ENCODE measurements around the gene EPB41L2. TPM values are rescaled to one million over a fixed set of nuclear protein-coding genes. Genes with fewer than 3 reads are reported as not detected.

The EPB41L2 gene
- total RNA-seq, 6 experiments from 2014 or later: 15.3 to 38.5 (median 24.6) TPM

DNA sequence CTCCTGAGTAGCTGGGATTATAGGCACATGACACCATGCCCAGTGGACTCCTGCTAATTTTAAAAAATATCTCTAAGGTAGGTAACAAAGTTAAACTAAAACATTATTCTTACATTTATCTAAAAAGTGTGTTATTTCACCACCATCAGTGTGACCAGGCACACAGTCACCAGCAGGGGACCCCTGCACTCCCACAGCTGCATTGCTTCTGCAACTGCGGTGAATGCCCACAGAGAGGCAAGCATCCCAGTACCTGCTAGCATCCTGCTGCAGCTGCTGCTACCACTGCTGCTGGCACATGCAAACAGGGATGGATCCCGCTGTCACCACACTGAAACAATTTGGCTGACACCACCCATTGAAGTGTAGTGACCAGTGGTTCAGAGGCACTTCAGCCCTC lies 21.9 kb upstream of the EPB41L2 start:
- Histone ChIP-seq H3K9me3 (no peaks in the 10 kb centered on the region), H3K4me3 (no peak overlapping the region), H3K4me1 (no peaks in the 10 kb centered on the region), H3K27ac (no peak overlapping the region), H3K36me3 (no peaks in the 10 kb centered on the region), H3K27me3 (no peaks in the 10 kb centered on the region)
- no peak for ATAC-seq
- no CpG with 5 or more reads among the region's 2 CpGs for WGBS (ENCODE audit: insufficient coverage, low coverage, low lambda C conversion rate, missing lambda C conversion rate)
- TF ChIP-seq, protein P1, sequence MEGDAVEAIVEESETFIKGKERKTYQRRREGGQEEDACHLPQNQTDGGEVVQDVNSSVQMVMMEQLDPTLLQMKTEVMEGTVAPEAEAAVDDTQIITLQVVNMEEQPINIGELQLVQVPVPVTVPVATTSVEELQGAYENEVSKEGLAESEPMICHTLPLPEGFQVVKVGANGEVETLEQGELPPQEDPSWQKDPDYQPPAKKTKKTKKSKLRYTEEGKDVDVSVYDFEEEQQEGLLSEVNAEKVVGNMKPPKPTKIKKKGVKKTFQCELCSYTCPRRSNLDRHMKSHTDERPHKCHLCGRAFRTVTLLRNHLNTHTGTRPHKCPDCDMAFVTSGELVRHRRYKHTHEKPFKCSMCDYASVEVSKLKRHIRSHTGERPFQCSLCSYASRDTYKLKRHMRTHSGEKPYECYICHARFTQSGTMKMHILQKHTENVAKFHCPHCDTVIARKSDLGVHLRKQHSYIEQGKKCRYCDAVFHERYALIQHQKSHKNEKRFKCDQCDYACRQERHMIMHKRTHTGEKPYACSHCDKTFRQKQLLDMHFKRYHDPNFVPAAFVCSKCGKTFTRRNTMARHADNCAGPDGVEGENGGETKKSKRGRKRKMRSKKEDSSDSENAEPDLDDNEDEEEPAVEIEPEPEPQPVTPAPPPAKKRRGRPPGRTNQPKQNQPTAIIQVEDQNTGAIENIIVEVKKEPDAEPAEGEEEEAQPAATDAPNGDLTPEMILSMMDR (IDR thresholded peaks at IDR 0.05): no peak
- TF ChIP-seq POLR2A (IDR thresholded peaks at IDR 0.05): no peak
- intact Hi-C loops (cut with DNase I): no loop called here
- DNase-seq: no peak

DNA sequence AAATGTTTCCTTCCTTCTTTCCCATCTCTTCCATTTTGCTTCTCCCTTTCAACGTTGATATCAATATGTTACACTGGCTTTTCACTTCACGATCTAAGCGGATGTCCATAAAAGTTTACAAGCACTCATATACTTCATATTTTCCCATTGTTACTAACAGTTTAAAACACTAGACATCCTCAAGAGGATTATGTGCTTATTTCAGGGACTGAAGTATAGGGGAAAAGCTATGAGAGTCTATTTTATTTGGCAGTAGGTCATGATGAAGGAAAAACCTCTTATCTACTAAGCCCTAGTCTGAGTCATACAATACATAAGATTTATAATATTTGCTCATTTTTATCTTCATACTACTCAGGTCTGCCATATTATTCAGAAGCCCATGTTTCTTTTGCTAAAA lies 20.6 kb upstream of the EPB41L2 start:
- intact Hi-C loops (cut with DNase I): no loop called here
- DNase-seq (no peak), ATAC-seq (no peak)
- H3K27ac ChIP-seq: no peak overlapping the region
- no peaks in the 10 kb centered on the region for H3K4me1 ChIP-seq
- no peaks in the 10 kb centered on the region for H3K9me3 ChIP-seq
- H3K27me3 ChIP-seq: no peaks in the 10 kb centered on the region
- 92% methylated on average over 3 of the region's 3 CpGs for WGBS (ENCODE audit: insufficient coverage, low coverage, low lambda C conversion rate, missing lambda C conversion rate)
- no peak for TF ChIP-seq POLR2A (IDR thresholded peaks at IDR 0.05)
- TF ChIP-seq, protein P1 (IDR thresholded peaks at IDR 0.05): no peak
- no peak overlapping the region for H3K4me3 ChIP-seq
- H3K36me3 ChIP-seq: no peaks in the 10 kb centered on the region

DNA sequence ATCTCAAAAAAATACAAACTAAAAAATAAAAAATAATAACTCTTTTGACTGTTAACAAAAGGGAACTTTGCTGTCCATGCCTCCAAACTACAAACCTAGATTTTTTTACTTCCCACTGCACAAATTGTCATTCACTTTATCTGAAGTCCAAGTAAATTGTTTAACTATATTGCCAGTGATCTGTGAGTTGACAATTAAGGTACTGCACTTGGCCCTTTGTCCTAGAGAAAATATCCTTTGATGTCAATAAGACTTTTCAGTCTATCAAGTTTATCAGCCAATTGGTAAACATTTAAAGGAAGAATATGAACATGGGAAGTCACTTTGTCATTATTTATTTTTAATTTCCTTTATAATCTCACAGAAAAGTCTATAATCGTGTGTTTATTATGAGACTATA lies 19.3 kb upstream of the EPB41L2 start:
- H3K27me3 ChIP-seq: no peaks in the 10 kb centered on the region
- no peaks in the 10 kb centered on the region for H3K4me1 ChIP-seq
- DNase-seq (no peak), ATAC-seq (no peak)
- no peaks in the 10 kb centered on the region for H3K36me3 ChIP-seq
- intact Hi-C loops (cut with DNase I): no loop called here
- no peak for TF ChIP-seq POLR2A (IDR thresholded peaks at IDR 0.05)
- TF ChIP-seq, protein P1 (IDR thresholded peaks at IDR 0.05): no peak
- H3K4me3 ChIP-seq: no peak overlapping the region
- H3K9me3 ChIP-seq: no peaks in the 10 kb centered on the region
- H3K27ac ChIP-seq: no peak overlapping the region
- WGBS (ENCODE audit: insufficient coverage, low coverage, low lambda C conversion rate, missing lambda C conversion rate): 68% methylated on average over 1 of the region's 1 CpG

DNA sequence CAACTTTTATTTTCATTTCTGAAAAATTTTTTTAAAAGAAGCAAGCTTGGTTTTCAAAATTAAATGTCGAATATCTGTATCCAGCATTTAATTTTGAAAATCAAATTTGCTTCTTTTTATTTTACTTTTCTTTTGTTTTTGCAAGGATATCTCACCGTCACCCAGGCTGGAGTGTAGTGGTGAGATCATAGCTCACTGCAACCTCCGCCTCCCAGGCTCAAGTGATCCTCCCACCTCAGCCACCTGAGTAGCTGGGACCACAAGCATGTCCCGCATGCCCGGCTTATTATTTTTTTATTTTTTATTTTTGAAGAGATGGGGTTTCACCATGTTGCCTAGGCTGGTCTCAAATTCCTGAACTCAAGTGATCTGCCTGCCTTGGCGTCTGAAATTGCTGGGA lies 17.0 kb upstream of the EPB41L2 start:
- Histone ChIP-seq H3K9me3 (no peaks in the 10 kb centered on the region), H3K4me3 (no peak overlapping the region), H3K27ac (no peak overlapping the region), H3K4me1 (no peaks in the 10 kb centered on the region), H3K36me3 (no peaks in the 10 kb centered on the region), H3K27me3 (no peaks in the 10 kb centered on the region)
- TF ChIP-seq, protein P1 (IDR thresholded peaks at IDR 0.05): no peak
- TF ChIP-seq POLR2A (IDR thresholded peaks at IDR 0.05): no peak
- no peak for ATAC-seq
- 80% methylated on average over 6 of the region's 6 CpGs for WGBS (ENCODE audit: insufficient coverage, low coverage, low lambda C conversion rate, missing lambda C conversion rate)
- DNase-seq: no peak
- intact Hi-C loops (cut with DNase I): no loop called here

DNA sequence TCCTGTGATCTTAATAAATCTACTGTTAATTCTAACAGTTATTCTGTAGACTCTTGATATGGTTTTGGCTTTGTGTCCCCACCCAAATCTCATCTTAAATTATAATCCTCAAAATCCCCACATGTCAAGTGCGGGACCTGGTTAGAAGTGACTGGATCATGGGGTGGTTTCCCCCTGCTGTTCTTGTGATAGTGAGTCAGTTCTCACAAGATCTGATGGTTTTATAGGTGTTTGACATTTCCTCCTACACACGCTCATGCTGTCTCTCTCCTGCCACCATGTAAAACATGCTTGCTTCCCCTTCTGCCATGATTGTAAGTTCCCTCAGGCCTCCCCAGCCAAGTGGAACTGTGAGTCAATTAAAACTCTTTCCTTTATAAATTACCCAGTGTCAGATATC lies 10.5 kb upstream of the EPB41L2 start:
- no peaks in the 10 kb centered on the region for H3K9me3 ChIP-seq
- WGBS (ENCODE audit: insufficient coverage, low coverage, low lambda C conversion rate, missing lambda C conversion rate): 90% methylated on average over 2 of the region's 2 CpGs
- H3K4me1 ChIP-seq: no peaks in the 10 kb centered on the region
- H3K4me3 ChIP-seq: no peak overlapping the region
- H3K36me3 ChIP-seq: no peaks in the 10 kb centered on the region
- intact Hi-C loops (cut with DNase I): no loop called here
- no peaks in the 10 kb centered on the region for H3K27me3 ChIP-seq
- no peak overlapping the region for H3K27ac ChIP-seq
- DNase-seq (no peak), ATAC-seq (no peak)
- TF ChIP-seq POLR2A (IDR thresholded peaks at IDR 0.05): no peak
- TF ChIP-seq, protein P1 (IDR thresholded peaks at IDR 0.05): no peak
